Activated CD8-positive, alpha-beta memory T cell treated with anti-CD3 and anti-CD28 coated beads, Interleukin-2, amount 10 ng/mL, durations not matched to agents 7 days and 5 days (primary cell): ENCODE results near the gene PPP6R2. TPM values are rescaled to one million over a fixed set of nuclear protein-coding genes. Genes with fewer than 3 reads are reported as not detected.
"Not testable (repeated sequence)": the region's sequence is repeated elsewhere in the genome, so short reads cannot be mapped to it uniquely, and the experiment has no call there.

Source experiments
- ATAC-seq: fragments of 150-1000 bp; cut with Tn5 transposase; one replicate; pipeline ENCODE4 v1.10.0; 2021; ENCODE audit warnings: moderate library complexity
- CTCF ChIA-PET: fragments of 350-600 bp; sonication (Branson Sonifier 250); formaldehyde crosslinking; loops from one replicate; lab custom pipeline; 2021; ENCODE audit warnings: antibody characterized with exemption; lab: Charles Lee
- DNase-seq: peaks from one replicate; pipeline ENCODE4 v3.0.0-alpha.2; 2020
- H3K27ac Mint-ChIP-seq: one replicate; pipeline ENCODE4 v1.8.0; 2021; ENCODE audit warnings: mild to moderate bottlenecking, mixed read lengths
- H3K27me3 Mint-ChIP-seq: one replicate; pipeline ENCODE4 v1.8.0; 2021; ENCODE audit warnings: mixed read lengths
- H3K36me3 Mint-ChIP-seq: one replicate; pipeline ENCODE4 v1.8.0; 2021; ENCODE audit warnings: mild to moderate bottlenecking, mixed read lengths
- H3K4me1 Mint-ChIP-seq: one replicate; pipeline ENCODE4 v1.8.0; 2021; ENCODE audit warnings: mixed read lengths
- H3K4me3 Mint-ChIP-seq: one replicate; pipeline ENCODE4 v1.8.0; 2021; ENCODE audit warnings: mild to moderate bottlenecking, moderate library complexity, mixed read lengths
- H3K9me3 Mint-ChIP-seq: one replicate; pipeline ENCODE4 v1.8.0; 2022; ENCODE audit warnings: low read depth, mixed read lengths
- total RNA-seq, 2 experiments: library from RNA; stranded (reverse); gene quantifications; one replicate each; pipeline ENCODE4 v1.2.3, GENCODE V29; 2021

The PPP6R2 gene
- total RNA-seq, 2 experiments from 2014 or later, result 78.7 to 98.0 TPM

DNA sequence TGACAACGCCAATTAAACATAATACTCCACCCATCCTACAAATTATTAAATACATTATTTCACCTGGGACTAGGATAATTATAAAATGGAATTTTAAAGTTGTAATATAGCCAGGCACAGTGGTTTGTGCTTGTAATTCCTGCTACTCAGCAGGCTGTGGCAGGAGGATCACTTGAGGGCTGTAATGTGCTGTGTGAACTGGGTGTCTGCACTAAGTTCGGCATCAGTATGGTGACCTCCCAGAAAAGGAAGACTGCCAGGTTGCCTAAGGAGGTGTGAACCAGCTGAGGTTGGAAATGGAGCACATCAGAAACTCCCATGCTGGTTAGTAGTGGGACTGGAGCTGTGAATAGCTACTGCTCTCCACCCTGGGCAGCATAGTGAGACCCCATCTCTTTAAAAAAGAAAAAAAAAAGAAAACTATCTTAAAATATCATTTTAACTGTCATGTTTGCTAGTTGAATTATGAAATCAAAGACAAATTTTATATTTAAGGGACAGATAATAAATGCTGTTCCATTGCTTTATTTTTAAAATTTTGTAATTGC is 28.0 kb downstream of the PPP6R2 start:
- H3K4me1 Mint-ChIP-seq, result peaks cover 28% of the 10 kb centered on the region
- ATAC-seq (no peak), DNase-seq (no peak)
- CTCF ChIA-PET, result interaction anchor here (1.3 kb wide), 1 partner anchor 11 kb away, joined by 4 read pairs; no protein-coding TSS in a partner anchor
- no peaks in the 10 kb centered on the region for H3K27me3 Mint-ChIP-seq
- H3K4me3 Mint-ChIP-seq, result no peak overlapping the region
- no peak overlapping the region for H3K27ac Mint-ChIP-seq
- H3K9me3 Mint-ChIP-seq, result no peaks in the 10 kb centered on the region
- peaks cover 48% of the 10 kb centered on the region for H3K36me3 Mint-ChIP-seq

DNA sequence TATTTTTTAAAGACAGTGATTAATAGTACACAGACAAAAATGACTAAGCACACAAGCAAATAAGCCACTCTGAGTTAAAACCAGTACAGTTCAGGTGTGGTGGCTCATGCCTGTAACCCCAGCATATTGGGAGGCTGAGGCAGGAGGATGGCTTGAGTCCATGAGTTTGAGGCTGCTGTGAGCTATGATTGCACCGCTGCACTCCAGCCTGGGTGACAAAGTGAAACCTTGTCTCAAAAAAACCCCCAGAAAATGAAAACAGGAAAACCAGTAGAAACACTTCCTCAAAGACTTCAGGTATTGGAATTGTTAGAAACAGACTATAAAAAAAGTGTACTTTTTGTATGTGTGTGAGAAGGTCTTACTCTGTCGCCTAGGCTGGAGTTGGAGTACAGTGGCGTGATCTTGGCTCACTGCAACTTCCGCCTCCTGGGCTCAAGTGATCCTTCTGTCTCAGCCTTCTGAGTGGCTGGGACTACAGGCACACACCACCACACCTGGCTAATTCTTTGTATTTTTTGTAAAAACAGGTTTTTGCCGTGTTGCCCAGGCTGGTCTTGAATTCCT is 33.0 kb downstream of the PPP6R2 start:
- ATAC-seq (peak; percentile 49), DNase-seq (no peak)
- H3K4me1 Mint-ChIP-seq, result peaks cover 29% of the 10 kb centered on the region
- H3K27ac Mint-ChIP-seq, result peak overlapping the region; percentile 70
- CTCF ChIA-PET, result interaction anchor here (1.1 to 2.1 kb wide), 2 partner anchors 14 to 24 kb away, joined by 3 to 9 read pairs; no protein-coding TSS in a partner anchor
- peaks cover 52% of the 10 kb centered on the region for H3K36me3 Mint-ChIP-seq
- no peak overlapping the region for H3K4me3 Mint-ChIP-seq
- H3K27me3 Mint-ChIP-seq, result no peaks in the 10 kb centered on the region
- no peaks in the 10 kb centered on the region for H3K9me3 Mint-ChIP-seq

DNA sequence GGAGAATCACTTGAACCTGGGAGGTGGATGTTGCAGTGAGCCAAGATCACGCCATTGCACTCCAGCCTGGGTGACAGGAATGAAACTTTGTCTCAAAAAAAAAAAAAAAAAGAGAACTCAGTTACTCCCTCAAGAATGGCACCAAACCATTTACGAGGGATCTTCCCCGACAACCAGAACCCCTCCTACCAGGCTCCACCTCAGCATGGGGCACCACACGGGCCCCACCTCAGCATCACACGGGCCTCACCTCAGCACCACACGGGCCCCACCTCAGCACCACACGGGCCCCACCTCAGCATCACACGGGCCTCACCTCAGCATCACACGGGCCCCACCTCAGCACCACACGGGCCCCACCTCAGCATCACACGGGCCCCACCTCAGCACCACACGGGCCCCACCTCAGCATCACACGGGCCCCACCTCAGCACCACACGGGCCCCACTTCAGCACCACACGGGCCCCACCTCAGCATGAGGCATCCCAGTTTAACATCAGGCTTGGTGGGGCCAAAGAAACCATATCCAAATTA is 38.0 kb downstream of the PPP6R2 start:
- Mint-ChIP-seq H3K4me1 (peaks cover 11% of the 10 kb centered on the region), H3K36me3 (peaks cover 26% of the 10 kb centered on the region)
- DNase-seq, ATAC-seq, H3K9me3 Mint-ChIP-seq, H3K27ac Mint-ChIP-seq, H3K27me3 Mint-ChIP-seq, CTCF ChIA-PET, H3K4me3 Mint-ChIP-seq: not testable (repeated sequence)

DNA sequence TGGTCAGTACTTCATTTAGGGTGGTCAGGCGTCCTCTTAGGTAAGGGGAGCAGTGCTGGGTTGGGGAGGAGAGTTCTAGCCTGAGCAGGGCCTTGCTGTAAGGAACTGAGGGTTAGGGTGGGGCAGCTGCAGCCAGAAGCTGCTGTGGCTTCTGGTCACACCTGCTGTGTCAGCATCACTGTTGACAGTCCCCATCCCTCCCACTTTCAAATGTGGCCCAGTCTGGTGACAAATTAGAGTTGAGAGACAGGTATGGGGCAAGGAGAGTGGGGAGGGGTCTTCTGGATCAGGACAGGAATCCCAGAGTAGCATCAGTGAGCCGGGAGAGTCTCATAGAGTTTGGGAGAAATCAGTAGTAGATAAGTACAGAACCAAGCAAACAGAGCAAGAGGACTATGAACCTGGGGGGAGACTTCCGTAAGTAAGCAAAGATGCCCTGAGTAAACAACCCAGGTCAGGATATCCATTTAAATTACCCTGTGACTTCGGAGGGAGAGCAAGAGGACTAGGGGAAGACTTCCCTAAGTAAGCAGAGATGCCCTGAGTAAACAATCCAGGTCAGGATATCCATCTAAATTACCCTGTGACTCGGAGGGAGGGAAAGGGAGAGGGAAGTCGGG is 53.7 kb downstream of the PPP6R2 start:
- Mint-ChIP-seq H3K27ac (peak overlapping the region; percentile 77), H3K36me3 (peaks cover 15% of the 10 kb centered on the region), H3K4me1 (peaks cover 37% of the 10 kb centered on the region), H3K27me3 (no peaks in the 10 kb centered on the region), H3K9me3 (no peaks in the 10 kb centered on the region), H3K4me3 (no peak overlapping the region)
- DNase-seq, result no peak
- peak; percentile 56 for ATAC-seq
- CTCF ChIA-PET, result interaction anchor here (1.3 to 1.5 kb wide), 2 partner anchors 10 to 101 kb away, joined by 3 read pairs; no protein-coding TSS in a partner anchor

DNA sequence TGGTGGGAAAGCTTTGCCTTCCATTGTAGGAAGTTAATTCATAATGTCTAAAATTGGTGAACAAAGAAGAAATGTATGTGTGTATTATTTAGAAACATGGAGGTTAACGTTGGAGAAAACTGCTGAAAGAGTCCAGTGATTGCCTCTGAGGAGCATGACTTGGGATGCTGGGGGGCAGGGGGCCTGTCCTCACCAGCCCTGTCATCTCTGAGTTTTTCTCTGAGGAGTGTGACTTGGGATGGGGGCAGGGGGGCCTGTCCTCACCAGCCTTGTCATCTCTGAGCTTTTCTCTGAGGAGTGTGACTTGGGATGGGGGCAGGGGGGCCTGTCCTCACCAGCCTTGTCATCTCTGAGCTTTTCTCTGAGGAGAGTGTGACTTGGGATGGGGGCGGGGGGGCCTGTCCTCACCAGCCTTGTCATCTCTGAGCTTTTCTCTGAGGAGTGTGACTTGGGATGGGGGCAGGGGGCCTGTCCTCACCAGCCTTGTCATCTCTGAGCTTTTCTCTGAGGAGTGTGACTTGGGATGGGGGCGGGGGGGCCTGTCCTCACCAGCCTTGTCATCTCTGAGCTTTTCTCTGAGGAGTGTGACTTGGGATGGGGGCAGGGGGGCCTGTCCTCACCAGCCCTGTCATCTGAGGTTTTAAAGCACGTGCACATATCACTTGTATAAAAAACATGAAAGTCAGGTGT is 54.4 kb downstream of the PPP6R2 start:
- not testable (repeated sequence) for H3K9me3 Mint-ChIP-seq, H3K27me3 Mint-ChIP-seq, ATAC-seq, DNase-seq, H3K4me3 Mint-ChIP-seq
- Mint-ChIP-seq H3K27ac (peak overlapping the region; percentile 77), H3K4me1 (peaks cover 37% of the 10 kb centered on the region), H3K36me3 (peaks cover 15% of the 10 kb centered on the region)
- CTCF ChIA-PET, result interaction anchor here (1.3 to 1.5 kb wide), 2 partner anchors 11 to 101 kb away, joined by 3 read pairs; no protein-coding TSS in a partner anchor

DNA sequence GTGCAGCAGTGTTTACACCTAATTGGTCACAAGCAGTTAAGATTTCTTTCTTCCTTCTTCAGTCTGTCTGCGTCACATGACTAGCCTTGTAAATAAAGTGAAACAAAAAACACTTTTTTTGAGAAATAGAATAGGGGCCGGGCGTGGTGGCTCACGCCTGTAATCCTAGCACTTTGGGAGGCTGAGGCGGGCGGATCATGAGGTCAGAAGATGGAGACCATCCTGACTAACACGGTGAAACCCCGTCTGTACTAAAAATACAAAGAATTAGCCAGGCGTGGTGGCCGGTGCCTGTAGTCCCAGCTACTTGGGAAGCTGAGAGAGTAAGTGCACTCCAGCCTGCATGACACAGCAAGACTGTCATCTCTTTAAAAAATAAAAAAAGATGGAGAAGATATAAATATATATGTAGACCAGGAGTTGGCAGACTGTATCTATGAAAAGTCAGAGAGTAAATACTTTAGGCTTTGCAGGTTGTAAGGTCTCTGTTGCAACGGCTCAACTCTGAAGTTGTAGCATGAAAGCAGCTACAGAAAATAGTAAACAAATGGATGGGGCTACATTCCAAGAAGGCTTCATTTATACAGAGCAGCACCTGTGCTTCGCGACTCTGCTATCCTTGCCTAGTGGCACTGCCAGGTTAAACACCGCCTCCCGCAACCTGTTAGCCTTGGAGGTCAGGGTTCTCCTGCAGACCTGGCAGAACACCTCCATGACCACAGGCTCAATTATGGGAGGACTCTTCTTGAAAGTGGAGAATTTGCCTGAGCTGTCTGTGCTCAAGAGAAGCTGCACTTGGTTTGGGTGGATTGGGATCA is 55.9 kb downstream of the PPP6R2 start:
- Mint-ChIP-seq H3K4me1 (peaks cover 37% of the 10 kb centered on the region), H3K27me3 (no peaks in the 10 kb centered on the region), H3K36me3 (peaks cover 11% of the 10 kb centered on the region), H3K4me3 (no peak overlapping the region), H3K27ac (peak overlapping the region; percentile 77), H3K9me3 (no peaks in the 10 kb centered on the region)
- ATAC-seq (no peak), DNase-seq (no peak)
- CTCF ChIA-PET, result interaction anchor here (0.9 to 1.9 kb wide), 9 partner anchors 8 to 221 kb away, joined by 3 to 6 read pairs (median 5); partner anchors contain the start of gene SCO2

DNA sequence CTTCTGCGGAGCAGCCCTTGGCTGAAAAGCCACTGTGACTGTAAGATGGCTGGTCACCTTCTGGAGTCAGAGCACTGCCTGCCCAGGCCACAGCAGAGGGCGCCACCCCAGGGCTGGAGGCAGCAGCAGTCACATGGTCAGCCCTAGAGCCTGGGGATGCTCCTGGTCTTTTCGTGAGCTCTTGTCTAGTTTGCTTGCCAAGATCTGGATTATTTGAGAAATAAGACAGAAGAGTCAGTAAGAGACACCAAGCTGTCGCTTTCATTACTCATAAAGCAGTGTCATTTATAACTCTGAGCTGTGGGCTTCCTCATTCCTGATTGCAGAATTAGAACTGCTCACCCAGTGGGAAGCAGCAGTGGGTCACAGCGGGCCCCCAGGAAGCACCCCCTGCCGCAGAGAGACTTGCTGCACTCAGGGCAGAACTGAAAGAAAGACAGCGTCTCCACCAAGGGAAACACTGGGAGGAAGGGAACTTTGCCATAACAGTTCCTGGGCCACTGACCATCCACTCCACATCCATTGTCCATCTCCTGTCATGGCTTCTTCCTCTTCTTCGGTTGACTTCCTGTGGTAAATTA is 56.7 kb downstream of the PPP6R2 start:
- no peak overlapping the region for H3K4me3 Mint-ChIP-seq
- H3K36me3 Mint-ChIP-seq, result peaks cover 11% of the 10 kb centered on the region
- H3K9me3 Mint-ChIP-seq, result no peaks in the 10 kb centered on the region
- peaks cover 36% of the 10 kb centered on the region for H3K4me1 Mint-ChIP-seq
- DNase-seq, result peak; percentile 50
- peak; percentile 65 for ATAC-seq
- peak overlapping the region; percentile 77 for H3K27ac Mint-ChIP-seq
- CTCF ChIA-PET, result interaction anchor here (0.7 to 1.9 kb wide), 12 partner anchors 9 to 220 kb away, joined by 3 to 6 read pairs (median 3); partner anchors contain the start of genes LMF2, NCAPH2 and SCO2
- H3K27me3 Mint-ChIP-seq, result no peaks in the 10 kb centered on the region

DNA sequence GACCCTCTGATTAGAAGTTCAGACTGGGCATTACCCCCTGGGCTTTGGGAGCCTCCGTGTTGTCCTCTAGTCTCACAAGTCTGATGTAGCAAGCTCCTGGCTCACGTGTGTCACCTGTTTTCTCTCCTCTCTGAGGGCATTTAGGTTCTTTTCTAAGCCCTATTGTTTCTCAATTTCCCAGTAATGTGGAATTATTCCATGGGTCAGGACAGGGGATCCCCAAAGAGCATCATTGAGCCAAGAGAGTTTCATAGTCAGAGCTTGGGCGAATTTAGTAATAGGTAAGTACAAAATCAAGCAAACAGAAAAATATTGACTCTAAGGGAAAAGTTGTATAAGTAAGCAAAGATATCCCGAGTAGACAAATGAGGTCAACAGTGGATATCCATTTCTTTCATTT is 57.3 kb downstream of the PPP6R2 start:
- Mint-ChIP-seq H3K27me3 (no peaks in the 10 kb centered on the region), H3K4me3 (no peak overlapping the region), H3K27ac (peak overlapping the region; percentile 77), H3K4me1 (peaks cover 32% of the 10 kb centered on the region), H3K36me3 (peaks cover 9% of the 10 kb centered on the region), H3K9me3 (no peaks in the 10 kb centered on the region)
- no peak for ATAC-seq
- DNase-seq, result no peak
- CTCF ChIA-PET, result interaction anchor here (0.7 to 1.9 kb wide), 11 partner anchors 14 to 219 kb away, joined by 3 to 6 read pairs (median 3); partner anchors contain the start of genes LMF2, NCAPH2 and SCO2

DNA sequence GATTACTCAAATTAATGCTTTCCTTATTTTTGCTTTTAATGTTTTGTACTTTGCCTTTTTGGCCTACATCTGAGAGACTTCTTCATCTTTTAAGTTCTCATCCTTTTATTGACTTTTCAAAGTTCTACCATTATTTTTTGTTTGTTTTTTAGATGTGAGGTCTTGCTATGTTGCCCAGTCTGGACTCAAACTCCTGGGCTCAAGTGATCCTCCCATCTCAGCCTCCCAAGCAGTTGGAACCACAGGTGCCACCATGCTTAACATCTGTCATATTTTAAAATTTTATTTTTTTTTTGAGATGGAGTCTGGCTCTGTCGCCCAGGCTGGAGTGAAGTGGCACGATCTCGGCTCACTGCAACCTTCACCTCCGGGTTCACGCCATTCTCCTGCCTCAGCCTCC is 57.8 kb downstream of the PPP6R2 start:
- Mint-ChIP-seq H3K27me3 (no peaks in the 10 kb centered on the region), H3K27ac (peak overlapping the region; percentile 77), H3K36me3 (peaks cover 10% of the 10 kb centered on the region), H3K4me1 (peaks cover 32% of the 10 kb centered on the region), H3K9me3 (no peaks in the 10 kb centered on the region), H3K4me3 (no peak overlapping the region)
- ATAC-seq, result no peak
- CTCF ChIA-PET, result interaction anchor here (0.9 to 1.9 kb wide), 4 partner anchors 25 to 125 kb away, joined by 3 to 6 read pairs (median 4); partner anchors contain the start of genes LMF2, NCAPH2 and SCO2
- no peak for DNase-seq

DNA sequence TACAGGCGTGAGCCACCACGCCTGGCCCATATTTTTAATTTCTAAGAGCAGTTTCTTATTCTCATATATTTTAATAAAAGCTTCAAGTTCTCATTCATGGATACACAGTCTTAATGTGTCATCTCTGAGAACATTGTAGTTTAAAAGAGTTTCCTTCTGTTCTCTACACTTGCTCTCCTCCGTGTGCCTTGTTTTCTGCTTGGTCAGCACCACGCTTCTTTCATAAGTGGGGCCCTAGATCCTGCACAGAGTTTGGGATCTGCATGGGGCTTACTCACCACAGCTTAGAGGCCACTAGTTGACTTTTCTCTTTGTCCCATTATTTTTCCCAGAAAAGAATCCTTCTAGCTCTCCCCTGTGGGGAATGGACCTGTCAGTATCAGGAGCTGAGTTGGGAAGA is 58.8 kb downstream of the PPP6R2 start:
- peaks cover 26% of the 10 kb centered on the region for H3K4me1 Mint-ChIP-seq
- DNase-seq (no peak), ATAC-seq (no peak)
- H3K36me3 Mint-ChIP-seq, result peaks cover 20% of the 10 kb centered on the region
- no peak overlapping the region for H3K4me3 Mint-ChIP-seq
- H3K9me3 Mint-ChIP-seq, result no peaks in the 10 kb centered on the region
- CTCF ChIA-PET, result interaction anchor here (0.7 kb wide), 1 partner anchor 39 kb away, joined by 3 read pairs; no protein-coding TSS in a partner anchor
- H3K27me3 Mint-ChIP-seq, result no peaks in the 10 kb centered on the region
- no peak overlapping the region for H3K27ac Mint-ChIP-seq

DNA sequence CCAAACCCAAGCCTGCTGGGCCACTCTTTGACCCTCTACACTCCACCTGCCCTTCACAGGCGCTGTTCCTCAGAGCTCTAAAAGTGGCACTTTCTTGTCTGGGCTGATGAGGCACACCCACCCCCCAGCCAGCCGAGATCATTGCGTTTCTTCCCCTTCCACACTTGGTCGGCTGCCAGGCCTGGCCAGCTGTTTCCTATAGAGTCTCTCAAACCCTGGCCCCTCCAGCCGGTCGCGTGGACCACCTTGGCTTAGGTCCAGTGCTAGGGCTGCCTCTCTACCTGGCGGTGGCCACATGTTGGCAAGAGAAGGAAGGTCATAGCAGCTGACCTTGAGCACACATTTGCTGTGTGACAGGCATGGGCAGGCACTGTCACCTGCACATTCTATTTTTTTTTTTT is 60.6 kb downstream of the PPP6R2 start:
- peaks cover 20% of the 10 kb centered on the region for H3K4me1 Mint-ChIP-seq
- no peaks in the 10 kb centered on the region for H3K9me3 Mint-ChIP-seq
- no peak for DNase-seq
- peaks cover 27% of the 10 kb centered on the region for H3K36me3 Mint-ChIP-seq
- no peaks in the 10 kb centered on the region for H3K27me3 Mint-ChIP-seq
- H3K4me3 Mint-ChIP-seq, result no peak overlapping the region
- CTCF ChIA-PET, result interaction anchor here (1.1 kb wide), 2 partner anchors 70 to 77 kb away, joined by 3 read pairs; partner anchors contain the start of gene ADM2
- no peak for ATAC-seq
- H3K27ac Mint-ChIP-seq, result peak overlapping the region; percentile 26
